ENCODE data around the gene CALM1. TPM values are rescaled to one million over a fixed set of nuclear protein-coding genes. Genes with fewer than 3 reads are reported as not detected.

Gene CALM1
- total RNA-seq, 3 donors from 2014 or later (not counting 1 experiment from before 2014, with no cell fraction given), result 868 to 1,074 (median 907) TPM

- Mint-ChIP-seq H3K27me3 (ENCODE audit: low read depth in 2 of 2) (no peaks in the 10 kb centered on the region), H3K27ac (no peak overlapping the region), H3K4me3 (no peak overlapping the region), H3K4me1 (no peaks in the 10 kb centered on the region), H3K9me3 (no peaks in the 10 kb centered on the region), H3K36me3 (no peaks in the 10 kb centered on the region)
- intact Hi-C loops (cut with micrococcal nuclease), result no loop called here
- 89% methylated on average over 9 of the region's 9 CpGs for WGBS (ENCODE audit: insufficient coverage)
- TF ChIP-seq, protein P1, sequence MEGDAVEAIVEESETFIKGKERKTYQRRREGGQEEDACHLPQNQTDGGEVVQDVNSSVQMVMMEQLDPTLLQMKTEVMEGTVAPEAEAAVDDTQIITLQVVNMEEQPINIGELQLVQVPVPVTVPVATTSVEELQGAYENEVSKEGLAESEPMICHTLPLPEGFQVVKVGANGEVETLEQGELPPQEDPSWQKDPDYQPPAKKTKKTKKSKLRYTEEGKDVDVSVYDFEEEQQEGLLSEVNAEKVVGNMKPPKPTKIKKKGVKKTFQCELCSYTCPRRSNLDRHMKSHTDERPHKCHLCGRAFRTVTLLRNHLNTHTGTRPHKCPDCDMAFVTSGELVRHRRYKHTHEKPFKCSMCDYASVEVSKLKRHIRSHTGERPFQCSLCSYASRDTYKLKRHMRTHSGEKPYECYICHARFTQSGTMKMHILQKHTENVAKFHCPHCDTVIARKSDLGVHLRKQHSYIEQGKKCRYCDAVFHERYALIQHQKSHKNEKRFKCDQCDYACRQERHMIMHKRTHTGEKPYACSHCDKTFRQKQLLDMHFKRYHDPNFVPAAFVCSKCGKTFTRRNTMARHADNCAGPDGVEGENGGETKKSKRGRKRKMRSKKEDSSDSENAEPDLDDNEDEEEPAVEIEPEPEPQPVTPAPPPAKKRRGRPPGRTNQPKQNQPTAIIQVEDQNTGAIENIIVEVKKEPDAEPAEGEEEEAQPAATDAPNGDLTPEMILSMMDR (IDR thresholded peaks at IDR 0.05), result no peak
- no peaks in the 10 kb centered on the region for H3K36me3 ChIP-seq (ENCODE audit: control insufficient read depth, insufficient read depth, low read length)
- H3K4me1 ChIP-seq (ENCODE audit: control insufficient read depth, insufficient read depth, low read length), result no peaks in the 10 kb centered on the region
- DNase-seq (no peak), ATAC-seq (no peak)
- H3K9me3 ChIP-seq (ENCODE audit: control insufficient read depth, insufficient read depth, low read length), result no peaks in the 10 kb centered on the region
- H3K27ac ChIP-seq (ENCODE audit: low read length), result no peak overlapping the region
- no peak overlapping the region for H3K4me3 ChIP-seq (ENCODE audit: low read length)
- no peaks in the 10 kb centered on the region for H3K27me3 ChIP-seq (ENCODE audit: control insufficient read depth, insufficient read depth, low read length)
These were observed 37.7 kb downstream of the CALM1 start for GRCh38 chr14:90434370-90435020.

- Histone ChIP-seq H3K4me1 (ENCODE audit: control insufficient read depth, insufficient read depth, low read length) (no peaks in the 10 kb centered on the region), H3K4me3 (ENCODE audit: low read length) (no peak overlapping the region), H3K36me3 (ENCODE audit: control insufficient read depth, insufficient read depth, low read length) (no peaks in the 10 kb centered on the region), H3K27ac (ENCODE audit: low read length) (no peak overlapping the region), H3K9me3 (ENCODE audit: control insufficient read depth, insufficient read depth, low read length) (no peaks in the 10 kb centered on the region), H3K27me3 (ENCODE audit: control insufficient read depth, insufficient read depth, low read length) (no peaks in the 10 kb centered on the region)
- no peaks in the 10 kb centered on the region for H3K9me3 Mint-ChIP-seq
- H3K4me1 Mint-ChIP-seq, result no peaks in the 10 kb centered on the region
- no peak overlapping the region for H3K4me3 Mint-ChIP-seq
- DNase-seq, result no peak
- H3K27ac Mint-ChIP-seq, result no peak overlapping the region
- WGBS (ENCODE audit: insufficient coverage), result 91% methylated on average over 6 of the region's 6 CpGs
- H3K36me3 Mint-ChIP-seq, result no peaks in the 10 kb centered on the region
- intact Hi-C loops (cut with micrococcal nuclease), result no loop called here
- TF ChIP-seq, protein P1 (IDR thresholded peaks at IDR 0.05), result no peak
- H3K27me3 Mint-ChIP-seq (ENCODE audit: low read depth in 2 of 2), result peaks cover 0 to 6% of the 10 kb centered on the region in 2 donors
- no peak for ATAC-seq
These were observed 42.0 kb downstream of the CALM1 start for GRCh38 chr14:90438841-90439240.

DNA sequence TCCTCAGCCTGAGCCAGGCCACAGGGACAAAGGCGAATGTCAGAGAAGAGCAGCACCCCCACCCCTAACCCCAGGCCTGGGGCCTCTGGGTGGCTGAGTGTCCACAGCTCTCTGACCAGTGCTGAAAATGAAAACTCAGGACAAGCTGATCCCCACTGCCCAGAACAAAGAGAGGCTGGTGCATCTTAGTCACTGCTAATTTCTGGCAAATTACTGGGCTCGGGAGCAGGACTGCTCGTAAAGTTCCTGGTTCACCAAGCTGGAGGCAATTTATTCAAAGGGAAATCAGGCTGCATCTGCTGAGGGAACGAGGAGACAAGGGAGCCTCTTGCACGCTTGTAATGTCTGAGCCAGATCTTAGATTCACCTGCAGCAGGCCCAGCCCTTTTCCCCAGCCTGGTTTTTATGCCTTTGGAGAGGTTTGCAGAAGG is 43.2 kb downstream of the CALM1 start:
- WGBS (ENCODE audit: insufficient coverage), result 70% methylated on average over 5 of the region's 5 CpGs
- intact Hi-C loops (cut with micrococcal nuclease), result no loop called here
- Mint-ChIP-seq H3K4me1 (no peaks in the 10 kb centered on the region), H3K27ac (no peak overlapping the region), H3K9me3 (no peaks in the 10 kb centered on the region), H3K27me3 (ENCODE audit: low read depth in 2 of 2) (peaks cover 0 to 6% of the 10 kb centered on the region in 2 donors), H3K36me3 (no peaks in the 10 kb centered on the region), H3K4me3 (no peak overlapping the region)
- ATAC-seq (no peak), DNase-seq (no peak)
- Histone ChIP-seq H3K27ac (ENCODE audit: low read length) (no peak overlapping the region), H3K27me3 (ENCODE audit: control insufficient read depth, insufficient read depth, low read length) (no peaks in the 10 kb centered on the region), H3K9me3 (ENCODE audit: control insufficient read depth, insufficient read depth, low read length) (no peaks in the 10 kb centered on the region), H3K4me3 (ENCODE audit: low read length) (no peak overlapping the region), H3K36me3 (ENCODE audit: control insufficient read depth, insufficient read depth, low read length) (no peaks in the 10 kb centered on the region), H3K4me1 (ENCODE audit: control insufficient read depth, insufficient read depth, low read length) (no peaks in the 10 kb centered on the region)
- TF ChIP-seq, protein P1 (IDR thresholded peaks at IDR 0.05), result no peak

GRCh38 chr14:90440592-90440991 is 43.8 kb downstream of the CALM1 start:
- no peak for ATAC-seq
- H3K27ac Mint-ChIP-seq, result no peak overlapping the region

More at GRCh38 chr14:90440592-90440991, 43.8 kb downstream of the CALM1 start:
- no peaks in the 10 kb centered on the region for H3K9me3 Mint-ChIP-seq
- Histone ChIP-seq H3K36me3 (ENCODE audit: control insufficient read depth, insufficient read depth, low read length) (no peaks in the 10 kb centered on the region), H3K9me3 (ENCODE audit: control insufficient read depth, insufficient read depth, low read length) (no peaks in the 10 kb centered on the region), H3K27me3 (ENCODE audit: control insufficient read depth, insufficient read depth, low read length) (no peaks in the 10 kb centered on the region), H3K27ac (ENCODE audit: low read length) (no peak overlapping the region), H3K4me1 (ENCODE audit: control insufficient read depth, insufficient read depth, low read length) (no peaks in the 10 kb centered on the region), H3K4me3 (ENCODE audit: low read length) (no peak overlapping the region)
- no peaks in the 10 kb centered on the region for H3K36me3 Mint-ChIP-seq
- no peaks in the 10 kb centered on the region for H3K4me1 Mint-ChIP-seq
- no peak for DNase-seq
- TF ChIP-seq, protein P1 (IDR thresholded peaks at IDR 0.05), result no peak
- no peak overlapping the region for H3K4me3 Mint-ChIP-seq
- intact Hi-C loops (cut with micrococcal nuclease), result no loop called here
- peaks cover 0 to 6% of the 10 kb centered on the region in 2 donors for H3K27me3 Mint-ChIP-seq (ENCODE audit: low read depth in 2 of 2)
- whole genome bisulfite sequencing (ENCODE audit: insufficient coverage), result 79% methylated on average over 2 of the region's 2 CpGs

Data from natural killer cell (primary cell).